GM23248 (cell line): ENCODE measurements around the gene PRKCE. TPM values are rescaled to one million over a fixed set of nuclear protein-coding genes. Genes with fewer than 3 reads are reported as not detected.

Experiments used
- DNase-seq: peaks from one replicate; pipeline ENCODE4 v3.0.0-alpha.2; 2015
- H2AFZ ChIP-seq: fragments of 200-600 bp; sonication (generic); 2 replicates; pipeline ENCODE4 v1.6.1; 2016; ENCODE audit warnings: antibody characterized with exemption
- H3F3A ChIP-seq: fragments of 200-600 bp; sonication (generic); 2 replicates; pipeline ENCODE4 v1.6.1; 2016; ENCODE audit warnings: mild to moderate bottlenecking, antibody characterized with exemption, mixed run types; ENCODE audit not compliant: insufficient read depth
- H3K27ac ChIP-seq: fragments of 200-600 bp; sonication (generic); 2 replicates; pipeline ENCODE4 v1.5.1; 2016; ENCODE audit warnings: mild to moderate bottlenecking
- H3K27me3 ChIP-seq: fragments of 200-600 bp; sonication (generic); replicated peaks from 2 replicates; pipeline ENCODE4 v1.6.1; 2016; ENCODE audit warnings: mild to moderate bottlenecking; ENCODE audit not compliant: insufficient read depth
- H3K36me3 ChIP-seq: fragments of 200-600 bp; sonication (generic); 2 replicates; pipeline ENCODE4 v1.6.1; 2016; ENCODE audit warnings: low read depth, mild to moderate bottlenecking
- H3K4me1 ChIP-seq: fragments of 200-600 bp; sonication (generic); 2 replicates; pipeline ENCODE4 v1.6.1; 2016; ENCODE audit warnings: mild to moderate bottlenecking; ENCODE audit not compliant: insufficient read depth
- H3K4me2 ChIP-seq: fragments of 200-600 bp; sonication (generic); one replicate; pipeline ENCODE4 v1.6.1; 2016; ENCODE audit warnings: mild to moderate bottlenecking; ENCODE audit not compliant: unreplicated experiment
- H3K4me3 ChIP-seq: fragments of 200-600 bp; sonication (generic); 2 replicates; pipeline ENCODE4 v1.5.1; 2016; ENCODE audit warnings: mild to moderate bottlenecking
- H3K79me2 ChIP-seq: fragments of 200-600 bp; sonication (generic); 2 replicates; pipeline ENCODE4 v1.6.1; 2016; ENCODE audit warnings: mild to moderate bottlenecking; ENCODE audit not compliant: insufficient read depth
- H3K9ac ChIP-seq: fragments of 200-600 bp; sonication (generic); 2 replicates; pipeline ENCODE4 v1.6.1; 2016; ENCODE audit warnings: mild to moderate bottlenecking
- H3K9me2 ChIP-seq: fragments of 200-600 bp; sonication (generic); 2 replicates; pipeline ENCODE4 v1.6.1; 2016; ENCODE audit warnings: mixed run types, mild to moderate bottlenecking, moderate library complexity; ENCODE audit not compliant: insufficient read depth
- H3K9me3 ChIP-seq: fragments of 200-600 bp; sonication (generic); one replicate; pipeline ENCODE4 v1.6.1; 2017; ENCODE audit warnings: low read depth
- H4K20me1 ChIP-seq: fragments of 200-600 bp; sonication (generic); 2 replicates; pipeline ENCODE4 v1.6.0; 2016; ENCODE audit not compliant: insufficient read depth
- EZH2 ChIP-seq: fragments of 200-600 bp; sonication (generic); IDR thresholded peaks from 2 replicates; pipeline ENCODE4 v1.6.1; 2018; ENCODE audit warnings: antibody characterized with exemption, mild to moderate bottlenecking; ENCODE audit not compliant: insufficient read depth, poor library complexity, severe bottlenecking
- EZH2phosphoT487 ChIP-seq: fragments of 200-600 bp; sonication (generic); IDR thresholded peaks from 2 replicates; pipeline ENCODE4 v1.6.1; 2018; ENCODE audit warnings: antibody characterized with exemption, moderate library complexity, mild to moderate bottlenecking, low read depth; ENCODE audit not compliant: insufficient read depth
- WGBS, 2 experiments: methylation state at CpG; one replicate each; pipeline ENCODE4 v1.1.6; 2015 to 2017; ENCODE audit warnings: low lambda C conversion rate in 2 of 2, low coverage in 1 of 2; ENCODE audit errors: missing lambda C conversion rate in 2 of 2; 5-methylcytosine and 5-hydroxymethylcytosine counted together
- in situ Hi-C: fragments of 300-500 bp; cut with MboI; formaldehyde crosslinking; loops from 2 replicates; pipeline ENCODE4 v1.15.0; 2020
- polyA plus RNA-seq: library from polyadenylated mRNA; unstranded; fragments of >200 nt; fragmentation: Nextera tagmentation; extraction: Ambion mirVana; gene quantifications from 2 replicates; pipeline ENCODE4 v1.2.1, GENCODE V29; 2016
- total RNA-seq: library from RNA; depleted of rRNA; stranded (reverse); fragments of >200 nt; shearing (Covaris generic); gene quantifications from 2 replicates; pipeline ENCODE4 v1.2.3, GENCODE V29; 2014

The PRKCE gene
- total and polyA plus RNA-seq, 2 experiments from 2014 or later: 5.9 to 7.0 TPM

GRCh38 chr2:46157072-46157965, 505.8 kb downstream of the PRKCE start:
- Histone ChIP-seq H3K27ac (no peak overlapping the region), H3K27me3 (no peaks in the 10 kb centered on the region), H2AFZ (no peak overlapping the region), H3K9me2 (no peaks in the 10 kb centered on the region), H3F3A (0 out of 2 replicates have a peak, but pooled peaks cover 7% of the 10 kb centered on the region), H3K79me2 (no peaks in the 10 kb centered on the region), H3K4me1 (peaks cover 9% of the 10 kb centered on the region), H4K20me1 (no peaks in the 10 kb centered on the region), H3K9me3 (no peaks in the 10 kb centered on the region), H3K4me2 (no peak overlapping the region), H3K36me3 (no peaks in the 10 kb centered on the region), H3K4me3 (no peak overlapping the region), H3K9ac (no peak overlapping the region)
- DNase-seq: no peak
- TF ChIP-seq EZH2phosphoT487: no peak
- no peak for TF ChIP-seq EZH2
- 59 to 62% methylated on average over 9 of the region's 9 CpGs for WGBS, 2 experiments
- in situ Hi-C loops: no loop called here

- Histone ChIP-seq H3K4me1 (peaks cover 15% of the 10 kb centered on the region), H3F3A (0 out of 2 replicates have a peak, but pooled peaks cover 13% of the 10 kb centered on the region), H3K27ac (no peak overlapping the region), H3K4me3 (no peak overlapping the region), H3K9me3 (no peaks in the 10 kb centered on the region), H3K4me2 (no peak overlapping the region), H3K36me3 (no peaks in the 10 kb centered on the region), H3K27me3 (no peaks in the 10 kb centered on the region), H3K9ac (no peak overlapping the region), H4K20me1 (no peaks in the 10 kb centered on the region), H3K9me2 (no peaks in the 10 kb centered on the region), H2AFZ (no peak overlapping the region), H3K79me2 (no peaks in the 10 kb centered on the region)
- no peak for DNase-seq
- WGBS, 2 experiments: 100% methylated on average over 1 of the region's 1 CpG
- in situ Hi-C loops: no loop called here
- TF ChIP-seq EZH2 (no peak), EZH2phosphoT487 (no peak)
Observed at GRCh38 chr2:46157966-46158310, 506.5 kb downstream of the PRKCE start.

DNA sequence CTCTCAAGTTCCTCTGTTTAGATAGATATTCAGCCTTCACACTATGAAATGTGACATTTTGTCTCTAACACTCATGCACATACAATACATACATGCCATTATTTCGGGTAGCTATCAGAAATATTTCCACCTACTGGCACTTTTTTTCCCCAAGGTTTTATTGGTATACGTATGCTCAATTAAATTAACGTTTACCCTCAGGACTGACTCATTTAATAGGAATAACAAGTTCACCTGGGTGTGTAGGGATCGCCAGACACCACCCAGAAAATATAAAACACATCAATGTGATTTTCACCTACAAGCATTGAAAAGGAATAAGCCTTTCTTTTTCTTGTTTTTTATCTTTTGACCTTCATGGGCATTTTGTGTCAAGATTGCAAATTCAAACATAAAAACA, 507.2 kb downstream of the PRKCE start:
- Histone ChIP-seq H3K4me2 (no peak overlapping the region), H3K4me3 (no peak overlapping the region), H3K9ac (no peak overlapping the region), H3K4me1 (peaks cover 17% of the 10 kb centered on the region), H3K36me3 (no peaks in the 10 kb centered on the region), H3K79me2 (no peaks in the 10 kb centered on the region), H3K27ac (no peak overlapping the region), H3K27me3 (no peaks in the 10 kb centered on the region), H4K20me1 (no peaks in the 10 kb centered on the region), H3K9me2 (no peaks in the 10 kb centered on the region), H2AFZ (no peak overlapping the region), H3F3A (0 out of 2 replicates have a peak, but pooled peaks cover 14% of the 10 kb centered on the region), H3K9me3 (no peaks in the 10 kb centered on the region)
- no peak for TF ChIP-seq EZH2phosphoT487
- TF ChIP-seq EZH2: no peak
- in situ Hi-C loops: no loop called here
- no peak for DNase-seq
- WGBS, 2 experiments: 83 to 86% methylated on average over 4 of the region's 4 CpGs

DNA sequence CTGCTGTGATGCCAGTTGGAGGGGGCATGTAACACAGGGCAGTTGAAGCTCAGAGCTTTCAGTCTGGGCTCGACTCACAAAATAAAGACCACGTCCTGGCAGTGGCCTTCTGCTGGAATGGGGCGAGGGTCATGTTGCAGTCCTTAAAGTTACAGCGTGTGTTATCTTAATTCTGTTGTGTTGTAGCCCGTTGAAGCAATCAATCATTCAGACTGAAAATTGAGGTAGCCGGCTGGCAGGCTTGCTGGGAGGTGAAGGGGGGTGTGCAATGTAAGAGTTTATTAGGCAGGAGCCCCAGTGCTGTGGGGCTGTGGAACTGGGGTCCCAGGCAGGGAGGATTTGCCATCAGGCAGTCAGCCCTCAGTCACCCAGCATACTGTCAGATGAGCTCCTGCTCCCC, 508.9 kb downstream of the PRKCE start:
- DNase-seq: no peak
- in situ Hi-C loops: no loop called here
- Histone ChIP-seq H3K9ac (no peak overlapping the region), H3K9me3 (no peaks in the 10 kb centered on the region), H4K20me1 (no peaks in the 10 kb centered on the region), H3K4me3 (no peak overlapping the region), H3K27ac (no peak overlapping the region), H3K4me2 (no peak overlapping the region), H3F3A (peaks cover 16% of the 10 kb centered on the region; the same call in 1 of the 2 replicates), H3K79me2 (no peaks in the 10 kb centered on the region), H3K4me1 (peaks cover 34% of the 10 kb centered on the region), H2AFZ (no peak overlapping the region), H3K9me2 (no peaks in the 10 kb centered on the region), H3K36me3 (no peaks in the 10 kb centered on the region), H3K27me3 (no peaks in the 10 kb centered on the region)
- TF ChIP-seq EZH2phosphoT487 (no peak), EZH2 (no peak)
- WGBS, 2 experiments: 79 to 80% methylated on average over 6 of the region's 6 CpGs
